GM19324 (cell line): ENCODE data around the gene FAM20A.
"Not testable (repeated sequence)": the region's sequence is repeated elsewhere in the genome, so short reads cannot be mapped to it uniquely, and the experiment has no call there.

ENCODE experiments used
- ATAC-seq: cut with Tn5 transposase; IDR thresholded peaks from one replicate; pipeline ENCODE4 v1.9.1; 2021; ENCODE audit warnings: mild to moderate bottlenecking, moderate library complexity; ENCODE audit not compliant: unreplicated experiment, low FRiP score

The FAM20A gene

DNA sequence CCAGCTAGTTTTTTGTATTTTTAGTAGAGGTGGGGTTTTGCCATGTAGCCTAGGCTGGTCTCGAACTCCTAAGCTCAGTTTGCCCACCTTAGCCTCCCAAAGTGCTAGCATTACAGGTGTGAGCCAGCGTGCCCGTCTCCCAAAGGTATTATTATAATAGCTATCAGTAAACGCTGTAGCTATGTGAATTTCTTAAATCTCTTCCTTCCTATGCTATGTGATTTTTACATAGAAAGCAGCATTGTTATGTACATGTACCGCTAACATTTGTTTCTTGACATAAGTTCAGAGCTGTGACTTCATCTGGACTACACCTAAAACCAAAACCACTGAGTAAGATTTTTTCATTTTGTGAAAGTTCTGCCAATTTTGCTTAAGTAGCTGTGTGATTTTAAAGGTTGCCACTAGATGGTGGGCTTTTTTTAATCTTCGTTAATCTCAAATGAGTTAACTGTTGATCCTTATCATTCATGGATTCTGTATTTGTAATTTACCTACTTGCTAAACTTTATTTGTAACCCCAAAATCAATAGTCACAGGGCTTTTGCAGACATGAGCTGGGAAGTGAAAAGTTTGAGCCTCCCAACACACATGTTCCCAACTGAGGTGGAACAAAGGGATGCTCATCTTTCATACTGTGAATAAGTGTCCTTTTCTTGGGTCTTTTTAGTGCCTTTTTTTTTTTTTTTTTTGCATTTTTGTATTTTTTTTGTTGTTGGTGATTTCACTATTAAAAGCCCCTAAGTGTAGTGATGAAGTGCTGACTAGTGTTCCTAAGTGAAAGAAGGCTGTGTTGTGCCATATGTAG, 67.1 kb downstream of the FAM20A start:
- no peak for ATAC-seq

DNA sequence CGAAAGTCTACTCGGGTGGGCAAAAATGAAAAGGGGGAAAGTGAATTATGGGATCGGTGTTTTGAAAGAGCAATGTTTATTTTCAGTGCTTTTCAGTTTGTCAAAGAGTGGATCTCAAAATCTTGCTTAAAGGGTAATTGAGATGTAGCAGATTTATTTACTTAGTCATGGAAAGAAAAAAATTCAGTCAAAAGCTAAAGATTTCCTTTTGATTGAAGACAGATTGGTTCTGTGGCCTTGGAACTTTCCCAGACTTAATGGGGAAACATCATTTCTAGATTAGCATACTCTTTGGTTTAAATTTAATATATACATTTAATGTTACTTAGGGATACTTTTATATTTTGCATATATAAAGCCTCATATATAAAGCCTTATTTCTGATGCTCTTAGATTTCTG, 68.3 kb downstream of the FAM20A start:
- ATAC-seq: no peak

GRCh38 chr17:68531252-68531651, 69.9 kb downstream of the FAM20A start:
- ATAC-seq: no peak

DNA sequence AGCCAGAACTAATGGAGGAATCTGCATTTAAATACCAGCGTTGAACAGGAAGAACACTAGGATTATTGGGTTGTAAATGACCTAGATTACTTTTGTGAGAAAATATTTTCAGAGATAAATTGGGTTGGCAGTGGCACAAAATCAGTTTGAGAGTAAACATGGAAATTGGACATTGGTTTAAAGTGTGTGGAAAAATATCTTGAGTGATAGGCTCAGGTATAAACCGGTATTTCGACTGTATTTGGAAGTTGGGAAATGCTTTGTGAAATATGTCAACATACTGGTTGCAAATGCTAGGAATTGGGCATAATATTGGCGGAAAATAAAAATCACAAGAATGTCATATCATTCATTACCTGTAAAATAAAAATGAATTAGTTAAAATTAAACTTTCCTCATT, 73.9 kb downstream of the FAM20A start:
- ATAC-seq: no peak

DNA sequence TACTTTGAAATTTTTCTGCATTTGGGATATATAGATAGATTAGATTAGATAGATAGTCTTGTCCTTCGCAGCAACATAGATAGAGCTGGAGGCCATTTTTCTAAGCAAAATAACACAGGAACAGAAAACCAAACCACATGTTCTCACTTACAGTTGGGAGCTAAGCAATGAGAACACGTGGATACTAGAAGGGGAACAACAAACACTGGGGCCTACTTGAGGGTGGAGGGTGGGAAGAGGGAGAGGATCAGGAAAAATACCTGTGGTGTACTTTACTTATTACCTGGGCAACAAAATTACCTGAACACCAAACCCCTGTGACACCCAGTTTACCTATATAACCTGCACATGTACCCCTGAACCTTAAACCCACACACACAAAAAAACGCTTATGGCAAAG, 74.6 kb downstream of the FAM20A start:
- no peak for ATAC-seq

DNA sequence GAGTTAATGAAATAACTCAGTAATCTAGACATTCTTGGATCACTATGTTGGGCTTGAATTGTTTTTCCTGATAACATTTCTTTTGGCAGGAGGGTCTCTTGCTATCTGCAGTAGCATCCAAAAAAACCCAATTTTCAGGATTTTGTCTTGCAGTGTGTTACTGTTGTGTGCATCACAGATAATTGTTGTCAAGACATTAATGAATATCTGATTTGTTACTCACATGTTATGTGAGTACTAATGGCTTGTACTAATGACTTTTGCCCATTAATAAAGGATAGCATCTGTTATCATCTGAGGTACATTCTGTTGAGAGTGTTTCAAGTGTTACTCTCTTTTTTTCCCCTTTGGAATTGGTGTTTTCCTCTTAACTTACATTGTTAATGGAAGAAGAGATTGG, 78.9 kb downstream of the FAM20A start:
- no peak for ATAC-seq

DNA sequence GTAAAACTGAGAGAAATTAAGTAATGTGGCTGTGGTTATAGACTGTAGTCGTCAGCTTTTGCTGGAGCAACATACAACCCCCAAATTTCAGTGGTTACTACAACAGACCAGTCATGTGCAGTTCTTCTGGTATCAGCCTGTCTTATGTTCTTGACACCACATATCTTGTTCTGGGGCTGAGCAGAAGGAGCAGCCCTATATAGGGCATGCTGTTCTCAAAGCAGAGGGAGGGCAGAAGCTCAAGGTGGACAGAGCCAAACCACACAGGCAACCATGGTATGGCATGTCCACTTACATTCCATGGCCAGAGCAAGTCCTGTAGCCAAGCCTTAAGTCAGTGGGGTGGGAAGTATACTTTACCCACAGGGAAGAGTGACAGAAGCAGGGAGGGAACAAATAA, 81.3 kb downstream of the FAM20A start:
- ATAC-seq: no peak

GRCh38 chr17:68519051-68519450, 82.1 kb downstream of the FAM20A start:
- ATAC-seq: not testable (repeated sequence)

DNA sequence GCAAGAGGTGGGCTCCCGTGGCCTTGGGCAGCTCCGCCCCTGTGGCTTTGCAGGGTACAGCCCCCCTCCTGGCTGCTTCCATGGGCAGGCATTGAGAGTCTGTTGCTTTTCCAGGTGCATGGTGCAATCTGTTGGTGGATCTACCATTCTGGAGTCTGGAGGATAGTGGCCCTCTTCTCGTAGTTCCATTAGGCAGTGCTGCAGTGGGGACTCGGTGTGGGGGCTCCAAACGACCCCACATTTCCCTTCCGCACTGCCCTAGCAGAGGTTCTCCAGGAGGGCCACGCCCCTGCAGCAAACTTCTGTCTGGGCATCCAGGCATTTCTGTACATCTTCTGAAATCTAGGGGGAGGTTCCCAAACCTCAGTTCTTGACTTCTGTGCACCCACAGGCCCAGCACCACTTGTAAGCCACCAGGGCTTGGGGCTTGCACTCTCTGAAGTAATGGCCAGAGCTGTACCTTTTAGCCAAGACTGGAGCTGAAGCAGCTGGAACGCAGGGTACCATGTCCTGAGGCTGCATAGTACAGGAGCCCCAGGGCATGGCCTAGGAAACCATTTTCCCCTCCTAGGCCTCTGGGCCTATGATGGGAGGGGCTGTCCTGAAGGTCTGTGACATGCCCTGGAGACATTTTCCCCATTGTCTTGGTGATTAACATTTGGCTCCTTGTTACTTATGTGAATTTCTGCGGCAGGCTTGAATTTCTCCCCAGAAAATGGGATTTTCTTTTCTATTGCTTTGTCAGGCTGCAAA, 82.9 kb downstream of the FAM20A start:
- no peak for ATAC-seq

GRCh38 chr17:68517605-68518004, 83.6 kb downstream of the FAM20A start:
- ATAC-seq: not testable (repeated sequence)

DNA sequence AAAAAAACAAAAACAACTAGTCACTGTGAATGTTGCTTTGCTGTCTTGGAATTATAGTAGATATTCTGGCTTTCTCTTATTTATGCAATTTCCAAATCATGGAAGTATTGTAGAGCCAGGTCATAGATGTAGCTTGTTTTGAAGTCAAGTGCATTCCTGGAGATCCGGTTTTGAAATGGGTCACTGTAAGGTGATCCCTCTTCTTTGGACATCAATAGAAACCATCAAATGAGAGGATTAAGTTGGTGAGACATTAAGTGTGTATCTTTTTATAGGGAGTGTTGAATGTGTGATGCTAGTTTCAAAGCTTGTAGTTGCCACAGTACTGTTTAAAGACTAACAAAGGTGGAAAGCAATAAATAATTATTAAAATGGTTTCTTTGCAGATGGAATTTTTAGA, 84.4 kb downstream of the FAM20A start:
- ATAC-seq: no peak

- no peak for ATAC-seq
These were observed 86.1 kb downstream of the FAM20A start for GRCh38 chr17:68514831-68515635.

DNA sequence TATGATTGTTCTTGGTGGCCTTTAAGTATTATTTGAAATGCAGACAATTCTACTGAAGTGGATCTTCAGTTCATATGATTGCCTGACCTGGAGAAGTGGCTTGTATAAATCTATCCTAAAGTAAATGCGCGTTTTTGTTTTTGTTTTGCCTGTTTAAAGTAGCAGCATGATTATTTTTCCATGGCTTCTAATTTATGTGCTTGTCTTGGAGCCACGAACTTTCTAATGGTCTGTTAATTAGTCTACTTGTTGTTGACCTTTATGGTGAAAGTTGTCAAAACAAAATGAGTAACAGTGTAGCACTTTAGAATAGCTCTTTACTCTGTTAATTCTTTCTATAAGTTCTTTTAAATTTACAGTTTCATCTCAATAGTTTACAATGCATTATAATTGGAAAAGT, 87.2 kb downstream of the FAM20A start:
- no peak for ATAC-seq

DNA sequence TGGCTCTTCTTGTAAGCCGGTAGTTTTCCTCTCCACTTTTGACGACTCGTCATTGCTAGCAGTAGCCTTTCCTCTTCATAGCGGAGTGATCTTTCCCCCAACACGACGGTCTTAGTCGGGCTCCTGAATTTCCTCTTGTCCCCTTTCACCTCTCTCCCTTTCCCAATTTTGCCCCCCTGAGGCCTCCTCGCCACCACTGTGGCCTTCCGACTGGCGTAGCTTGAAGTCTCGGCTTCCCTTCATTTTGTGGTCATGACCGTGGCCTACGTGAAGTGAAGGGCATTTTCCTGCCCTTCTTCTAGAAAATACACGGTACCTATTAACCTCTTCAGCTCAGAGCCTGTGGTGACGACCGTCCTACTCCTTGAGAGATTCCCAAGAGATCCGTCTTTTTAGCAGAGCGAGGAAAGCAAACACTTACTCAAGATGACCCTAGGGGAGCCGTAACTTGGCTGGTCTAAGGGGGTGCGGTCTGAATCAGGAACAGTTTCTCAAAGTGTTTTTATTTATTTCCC, 88.2 kb downstream of the FAM20A start:
- no peak for ATAC-seq

DNA sequence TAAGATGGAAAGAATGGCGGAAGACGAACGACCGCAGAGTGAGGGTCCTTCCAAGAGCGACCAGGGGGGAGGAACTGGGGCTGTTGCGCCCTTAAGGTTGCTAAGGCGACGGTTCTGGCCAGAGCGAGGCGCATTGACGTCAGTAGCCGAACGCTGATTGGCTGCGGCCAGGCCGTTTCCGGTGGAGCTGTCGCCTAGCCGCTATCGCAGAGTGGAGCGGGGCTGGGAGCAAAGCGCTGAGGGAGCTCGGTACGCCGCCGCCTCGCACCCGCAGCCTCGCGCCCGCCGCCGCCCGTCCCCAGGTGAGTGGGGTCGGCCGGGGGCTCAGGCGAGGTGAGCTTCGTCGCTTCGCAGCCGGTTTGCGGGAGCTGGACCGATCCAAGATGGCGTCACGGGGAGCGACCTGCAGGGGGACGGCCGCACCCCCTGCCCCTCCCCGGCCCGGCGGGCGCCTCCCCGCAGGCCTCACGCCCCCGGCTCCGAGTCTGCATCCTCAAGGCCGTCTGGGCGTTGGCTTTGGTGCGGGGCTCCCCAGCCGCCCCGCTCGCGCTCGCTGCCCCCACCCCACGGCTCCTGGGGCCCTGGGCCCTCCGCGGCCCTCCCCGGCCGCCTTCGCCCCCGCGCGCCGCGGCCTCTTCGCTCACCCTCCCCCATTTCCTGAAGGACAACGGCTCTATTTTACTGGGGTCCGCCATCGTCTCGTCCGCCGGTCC, 88.8 kb downstream of the FAM20A start, which contains the start of gene PRKAR1A:
Gene PRKAR1A, plus strand, starts transcription at position 184 of the 713 bp plus-strand sequence. CDS start 2,970 bp downstream, outside the sequence.
- peak; percentile 94 for ATAC-seq

DNA sequence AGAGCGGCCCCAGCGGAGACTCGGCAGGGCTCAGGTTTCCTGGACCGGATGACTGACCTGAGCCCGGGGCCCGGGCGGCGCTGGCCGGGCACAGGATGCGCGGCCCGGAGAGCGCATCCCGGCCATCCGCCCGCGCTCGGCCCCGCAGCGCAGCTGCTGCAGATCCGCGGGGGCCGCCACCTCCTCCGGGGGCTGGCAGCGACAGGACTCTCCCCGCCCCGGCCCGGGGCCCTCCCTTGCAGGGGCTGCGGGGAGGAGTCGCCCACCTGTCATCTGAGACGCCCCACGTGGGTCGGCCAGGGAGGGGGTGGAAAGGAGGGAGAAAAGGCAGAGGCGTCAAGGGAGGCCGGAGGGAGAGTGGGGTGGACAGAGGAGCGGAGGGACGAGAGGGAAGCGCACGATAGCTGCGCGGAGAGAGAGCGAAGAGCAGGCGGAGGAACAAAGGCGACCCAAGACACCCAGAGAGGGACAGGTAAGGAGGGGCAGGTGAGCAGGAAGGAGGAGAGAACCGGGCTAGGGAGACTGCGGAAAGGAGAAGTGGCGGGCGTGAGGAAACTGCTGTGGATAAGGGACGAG, 89.4 kb downstream of the FAM20A start:
- peak; percentile 61 for ATAC-seq

- no peak for ATAC-seq
These were observed 89.9 kb downstream of the FAM20A start for GRCh38 chr17:68511254-68511670.

- ATAC-seq: no peak
These were observed 91.8 kb downstream of the FAM20A start for GRCh38 chr17:68509141-68510057.

DNA sequence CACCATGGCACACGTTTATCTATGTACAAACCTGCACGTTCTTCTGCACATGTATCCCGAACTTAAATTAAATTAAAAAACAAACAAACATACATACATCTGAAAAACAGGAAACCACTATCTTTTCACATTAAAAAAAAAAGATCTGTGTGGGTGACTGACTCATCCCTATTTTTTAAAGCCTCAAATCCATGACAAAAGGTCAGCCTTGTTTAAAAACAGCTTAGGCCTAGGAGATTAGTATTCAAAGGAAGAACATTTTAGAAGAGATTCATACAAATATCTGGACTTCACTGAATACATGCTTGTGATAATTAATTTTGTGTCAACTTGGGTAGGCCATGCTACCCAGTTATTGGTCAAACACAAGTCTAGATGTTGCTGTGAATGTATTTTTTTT, 93.6 kb downstream of the FAM20A start:
- no peak for ATAC-seq
